Measurements from ENCODE around the gene SP8. TPM values are rescaled to one million over a fixed set of nuclear protein-coding genes. Genes with fewer than 3 reads are reported as not detected.

Gene SP8
- polyA plus RNA-seq, 3 donors = not detected

GRCh38 chr7:20776942-20777341 is 9.7 kb downstream of the SP8 start:
- intact Hi-C loops (cut with micrococcal nuclease) = loop anchor here in 1 of 2 donors (10.0 kb wide), 1 partner anchor 1228 kb away; no protein-coding TSS in a partner anchor
- Histone ChIP-seq H3K4me1 (ENCODE audit: control insufficient read depth in 1 of 2, insufficient read depth in 2 of 2, low read length in 2 of 2) (peaks cover 9% of the 10 kb centered on the region in 2 donors), H2AFZ (ENCODE audit: insufficient read depth, low read depth, low read length, poor library complexity, severe bottlenecking) (no peak overlapping the region), H3K36me3 (replicated peaks in 1 of 2; ENCODE audit: control insufficient read depth in 1 of 2, insufficient read depth in 2 of 2, low read length in 2 of 2) (no peaks in the 10 kb centered on the region), H4K20me1 (ENCODE audit: insufficient read depth, low read length) (no peaks in the 10 kb centered on the region), H3K9me3 (replicated peaks in 1 of 2; ENCODE audit: control insufficient read depth in 1 of 2, insufficient read depth in 1 of 2, low read length in 2 of 2) (peaks cover 3 to 32% of the 10 kb centered on the region in 2 donors), H3K4me3 (replicated peaks in 1 of 3; ENCODE audit: low read depth in 2 of 3, low read length in 3 of 3) (no peak overlapping the region), H3K79me2 (ENCODE audit: insufficient read depth, low read length) (no peaks in the 10 kb centered on the region), H3K9ac (ENCODE audit: insufficient read depth, low read length, poor library complexity, severe bottlenecking) (no peak overlapping the region), H3K27me3 (ENCODE audit: control insufficient read depth in 2 of 2, insufficient read depth in 2 of 2, low read length in 2 of 2) (peaks cover 85 to 94% of the 10 kb centered on the region in 2 donors), H3K27ac (ENCODE audit: low read depth in 1 of 2, low read length in 2 of 2) (no peak overlapping the region), H3K4me2 (replicated peaks; ENCODE audit: extremely low read depth, low read length, poor library complexity, severe bottlenecking) (no peak overlapping the region)
- H3K27me3 Mint-ChIP-seq (ENCODE audit: low read depth in 3 of 3) = peaks cover 72 to 88% (median 87%) of the 10 kb centered on the region in 3 donors
- WGBS (ENCODE audit: insufficient coverage) = 0% methylated on average over 4 of the region's 10 CpGs
- TF ChIP-seq CTCF (IDR thresholded peaks at IDR 0.05) = no peak
- peaks cover 0 to 23% (median 17%) of the 10 kb centered on the region in 7 donors for H3K9me3 Mint-ChIP-seq
- H3K4me3 Mint-ChIP-seq = peak overlapping the region in 1 of 2 donors; percentile 94
- peak overlapping the region in 1 of 7 donors; percentile 48 for H3K27ac Mint-ChIP-seq
- peaks cover 0 to 8% of the 10 kb centered on the region in 2 donors for H3K36me3 Mint-ChIP-seq
- no peak for DNase-seq
- H3K4me1 Mint-ChIP-seq = peaks cover 17% of the 10 kb centered on the region

- no peak overlapping the region for H3K4me3 ChIP-seq (replicated peaks in 1 of 3; ENCODE audit: low read depth in 2 of 3, low read length in 3 of 3)
- H4K20me1 ChIP-seq (ENCODE audit: insufficient read depth, low read length) = no peaks in the 10 kb centered on the region
- no peaks in the 10 kb centered on the region for H3K36me3 ChIP-seq (replicated peaks in 1 of 2; ENCODE audit: control insufficient read depth in 1 of 2, insufficient read depth in 2 of 2, low read length in 2 of 2)
- H3K27me3 ChIP-seq (ENCODE audit: control insufficient read depth in 2 of 2, insufficient read depth in 2 of 2, low read length in 2 of 2) = peaks cover 85 to 94% of the 10 kb centered on the region in 2 donors
- DNase-seq = no peak
- H3K9me3 ChIP-seq (replicated peaks in 1 of 2; ENCODE audit: control insufficient read depth in 1 of 2, insufficient read depth in 1 of 2, low read length in 2 of 2) = peaks cover 3 to 32% of the 10 kb centered on the region in 2 donors
- H3K27ac Mint-ChIP-seq = no peak overlapping the region
- peaks cover 17% of the 10 kb centered on the region for H3K4me1 Mint-ChIP-seq
- peaks cover 0 to 8% of the 10 kb centered on the region in 2 donors for H3K36me3 Mint-ChIP-seq
- intact Hi-C loops (cut with micrococcal nuclease) = loop anchor here in 1 of 2 donors (10.0 kb wide), 1 partner anchor 1228 kb away; no protein-coding TSS in a partner anchor
- H3K9ac ChIP-seq (ENCODE audit: insufficient read depth, low read length, poor library complexity, severe bottlenecking) = no peak overlapping the region
- no peak overlapping the region for H2AFZ ChIP-seq (ENCODE audit: insufficient read depth, low read depth, low read length, poor library complexity, severe bottlenecking)
- 5% methylated on average over 15 of the region's 29 CpGs for WGBS (ENCODE audit: insufficient coverage)
- peak overlapping the region in 1 of 2 donors; percentile 94 for H3K4me3 Mint-ChIP-seq
- H3K27me3 Mint-ChIP-seq (ENCODE audit: low read depth in 3 of 3) = peaks cover 66 to 82% (median 82%) of the 10 kb centered on the region in 3 donors
- no peaks in the 10 kb centered on the region for H3K79me2 ChIP-seq (ENCODE audit: insufficient read depth, low read length)
- no peak for TF ChIP-seq CTCF (IDR thresholded peaks at IDR 0.05)
- H3K9me3 Mint-ChIP-seq = peaks cover 0 to 23% (median 17%) of the 10 kb centered on the region in 7 donors
- peaks cover 9% of the 10 kb centered on the region in 2 donors for H3K4me1 ChIP-seq (ENCODE audit: control insufficient read depth in 1 of 2, insufficient read depth in 2 of 2, low read length in 2 of 2)
- H3K27ac ChIP-seq (ENCODE audit: low read depth in 1 of 2, low read length in 2 of 2) = no peak overlapping the region
- H3K4me2 ChIP-seq (replicated peaks; ENCODE audit: extremely low read depth, low read length, poor library complexity, severe bottlenecking) = no peak overlapping the region
Observed at GRCh38 chr7:20776214-20776911, 10.3 kb downstream of the SP8 start.
